ENCODE results near the gene AP3S2.

GRCh38 chr15:89822611-89822950 is 71.2 kb downstream of the AP3S2 start:
- TF ChIP-seq CTCF (IDR thresholded peaks at IDR 0.05) (no peak), POLR2A (IDR thresholded peaks at IDR 0.05) (no peak)
